GM21529 (cell line): ENCODE measurements around the gene FAM234B.
"Not testable (repeated sequence)": the region's sequence is repeated elsewhere in the genome, so short reads cannot be mapped to it uniquely, and the experiment has no call there.

Experiments
- ATAC-seq: cut with Tn5 transposase; IDR thresholded peaks from one replicate; pipeline ENCODE4 v1.9.1; 2021; ENCODE audit not compliant: unreplicated experiment

Gene FAM234B

DNA sequence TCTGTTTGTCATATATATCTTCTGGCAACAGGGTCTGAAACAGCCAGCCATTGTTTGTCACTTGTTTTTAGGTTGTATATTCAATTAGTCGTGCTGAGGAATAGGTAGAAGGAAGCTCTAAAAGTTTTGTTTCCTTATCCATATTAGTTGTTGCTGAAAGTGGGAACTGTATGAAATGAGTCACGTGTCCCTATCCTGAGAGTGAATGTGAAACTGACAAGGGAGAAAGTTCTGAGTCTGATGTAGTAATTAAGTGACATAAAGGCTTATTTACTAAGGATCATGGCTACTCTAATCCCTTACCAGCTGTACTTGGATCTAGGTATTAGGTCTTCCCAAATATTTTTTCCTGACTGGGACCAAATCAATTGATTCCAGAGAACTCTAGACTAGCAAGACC lies 16.4 kb downstream of the FAM234B start:
- ATAC-seq, result no peak

- no peak for ATAC-seq
These were observed 17.2 kb downstream of the FAM234B start for GRCh38 chr12:13061377-13061776.

DNA sequence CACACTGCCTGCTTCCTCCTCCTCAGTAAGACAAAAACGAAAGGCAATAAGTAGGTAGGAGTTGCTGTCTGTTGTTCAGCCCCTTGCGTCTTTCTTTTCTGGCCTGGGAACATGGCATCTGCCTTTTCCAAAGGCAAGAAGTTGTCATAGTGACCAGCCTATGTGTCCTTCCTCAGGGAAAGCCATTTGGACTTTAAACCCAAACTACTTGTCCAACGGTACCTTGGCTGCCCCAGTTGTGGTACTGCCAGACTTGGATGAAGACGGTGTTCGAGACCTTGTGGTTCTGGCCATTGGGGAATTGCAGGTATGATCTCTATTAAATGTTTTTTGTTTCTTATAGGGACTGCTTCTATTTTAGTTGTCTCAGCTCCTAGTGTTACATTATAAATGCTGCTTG lies 18.5 kb downstream of the FAM234B start:
- ATAC-seq, result no peak

DNA sequence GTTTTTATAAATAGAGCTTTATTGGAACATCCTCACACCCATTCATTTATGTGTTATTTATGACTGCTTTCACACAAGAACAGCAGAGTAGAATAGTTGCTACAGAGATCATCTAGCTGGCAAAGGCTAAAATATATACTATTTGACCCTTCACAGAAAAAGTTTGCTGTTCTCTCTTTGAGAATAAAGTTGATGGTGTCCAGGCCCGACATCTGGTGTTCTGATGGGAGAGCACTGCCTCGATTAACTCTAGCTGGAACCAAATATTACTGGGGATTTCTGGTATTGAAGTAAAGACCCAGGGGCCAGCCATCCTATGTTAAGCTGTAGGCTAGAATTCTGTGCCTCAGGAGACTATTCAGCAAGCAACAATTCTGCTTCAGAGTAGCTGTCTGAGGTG lies 21.8 kb downstream of the FAM234B start:
- ATAC-seq, result no peak

- ATAC-seq, result no peak
These were observed 22.3 kb downstream of the FAM234B start for GRCh38 chr12:13066459-13066858.

DNA sequence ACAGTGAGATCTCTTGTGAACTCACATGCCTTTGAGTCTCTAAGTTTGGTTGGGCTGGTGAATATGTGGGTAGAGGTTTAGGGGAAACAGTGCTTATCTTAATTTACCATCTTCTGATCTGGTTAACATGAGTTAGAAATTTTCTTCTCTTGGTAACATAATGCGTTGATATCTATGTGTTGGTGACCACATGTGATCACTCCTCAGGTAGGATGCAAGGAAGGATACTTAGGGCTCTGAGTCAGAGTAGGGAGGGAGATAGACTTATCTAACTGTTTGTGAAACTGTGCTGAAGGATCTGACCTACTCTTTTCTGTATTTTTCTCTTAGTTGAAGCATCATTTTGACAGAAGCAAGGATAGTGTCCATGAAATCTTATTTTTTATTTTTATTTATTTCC lies 23.1 kb downstream of the FAM234B start:
- no peak for ATAC-seq

DNA sequence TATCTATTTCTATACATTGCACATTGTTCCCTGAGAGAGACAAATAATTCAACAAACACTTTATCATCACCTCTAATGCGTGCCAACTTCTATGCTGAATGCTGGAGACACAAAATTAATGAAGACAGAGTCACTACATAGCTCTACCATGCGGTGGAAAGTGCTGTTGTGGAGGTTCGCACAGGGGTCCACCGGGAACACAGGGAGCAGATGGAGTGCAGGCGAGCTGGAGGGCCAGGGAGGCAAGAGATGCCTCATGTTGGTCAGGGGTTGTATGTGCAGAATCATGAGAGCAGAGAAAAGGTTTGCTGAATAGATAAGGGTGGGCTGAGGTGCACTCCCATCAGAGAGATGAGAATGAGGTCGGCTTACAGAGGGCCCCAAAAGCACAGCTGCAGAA lies 25.2 kb downstream of the FAM234B start:
- ATAC-seq, result no peak

DNA sequence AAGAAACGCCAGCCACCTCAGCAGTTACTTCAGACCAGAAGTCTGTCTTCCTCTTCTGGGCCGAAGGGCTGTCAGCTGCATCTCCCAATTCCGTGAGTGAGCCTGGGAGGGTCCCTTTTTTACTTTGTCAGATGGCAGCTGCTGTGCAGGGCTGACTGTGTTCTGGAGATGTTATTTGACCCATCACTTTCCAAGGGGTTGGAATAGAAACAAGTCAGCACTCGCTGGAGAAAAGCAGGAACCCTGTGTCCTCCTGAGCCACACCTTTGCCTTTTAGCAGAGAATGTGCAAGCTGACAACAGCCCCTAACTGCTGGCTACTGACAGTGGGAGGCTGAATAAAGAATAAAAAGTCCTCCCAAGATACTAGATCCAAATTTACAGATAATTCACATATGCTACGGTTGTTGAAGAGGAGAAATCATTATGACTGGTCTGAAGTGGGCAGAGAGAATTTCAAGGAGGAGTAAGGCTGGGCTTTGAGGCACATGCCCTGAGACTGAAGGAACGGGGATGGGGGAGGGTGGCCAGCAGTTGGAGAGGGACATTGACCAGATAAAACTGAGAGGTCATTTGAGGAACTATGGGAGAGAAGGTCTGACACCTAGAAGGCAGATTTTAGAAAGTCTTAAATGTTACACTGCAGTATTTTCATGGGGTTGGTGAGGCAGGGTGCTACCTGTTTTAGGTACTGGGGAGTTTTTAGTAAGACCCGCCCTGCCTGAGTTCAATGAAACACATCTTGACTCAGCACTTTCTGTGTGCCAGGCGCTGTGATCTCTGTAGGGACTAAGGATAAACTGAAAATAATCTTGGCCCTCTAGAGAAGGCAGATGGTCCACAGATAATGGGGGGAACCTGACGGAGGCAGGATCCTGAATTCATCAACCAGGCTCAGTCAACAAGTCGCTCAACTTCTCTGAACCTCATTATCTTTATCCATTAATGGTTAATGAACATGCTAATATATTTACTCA lies 27.4 kb downstream of the FAM234B start:
- no peak for ATAC-seq

GRCh38 chr12:13073173-13073572 lies 29.0 kb downstream of the FAM234B start:
- ATAC-seq, result no peak

GRCh38 chr12:13074396-13075117 lies 30.4 kb downstream of the FAM234B start:
- ATAC-seq, result no peak

DNA sequence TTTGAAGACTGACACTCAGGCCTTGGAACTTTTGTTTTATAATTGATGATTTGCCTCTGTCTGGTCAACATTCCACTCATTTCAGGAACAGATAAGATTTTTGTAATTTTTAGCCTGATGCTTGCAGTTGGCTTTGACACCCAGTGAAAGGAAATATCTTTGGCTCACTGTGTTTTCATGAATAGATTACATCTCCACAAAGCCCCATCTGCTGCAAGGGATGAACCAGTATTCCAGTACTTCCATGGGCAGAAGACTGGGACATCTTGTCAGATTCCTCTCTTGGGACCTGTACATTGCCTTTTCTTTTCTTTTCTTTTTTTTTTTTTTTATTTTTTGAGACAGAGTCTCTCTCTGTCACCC lies 30.9 kb downstream of the FAM234B start:
- ATAC-seq, result no peak

DNA sequence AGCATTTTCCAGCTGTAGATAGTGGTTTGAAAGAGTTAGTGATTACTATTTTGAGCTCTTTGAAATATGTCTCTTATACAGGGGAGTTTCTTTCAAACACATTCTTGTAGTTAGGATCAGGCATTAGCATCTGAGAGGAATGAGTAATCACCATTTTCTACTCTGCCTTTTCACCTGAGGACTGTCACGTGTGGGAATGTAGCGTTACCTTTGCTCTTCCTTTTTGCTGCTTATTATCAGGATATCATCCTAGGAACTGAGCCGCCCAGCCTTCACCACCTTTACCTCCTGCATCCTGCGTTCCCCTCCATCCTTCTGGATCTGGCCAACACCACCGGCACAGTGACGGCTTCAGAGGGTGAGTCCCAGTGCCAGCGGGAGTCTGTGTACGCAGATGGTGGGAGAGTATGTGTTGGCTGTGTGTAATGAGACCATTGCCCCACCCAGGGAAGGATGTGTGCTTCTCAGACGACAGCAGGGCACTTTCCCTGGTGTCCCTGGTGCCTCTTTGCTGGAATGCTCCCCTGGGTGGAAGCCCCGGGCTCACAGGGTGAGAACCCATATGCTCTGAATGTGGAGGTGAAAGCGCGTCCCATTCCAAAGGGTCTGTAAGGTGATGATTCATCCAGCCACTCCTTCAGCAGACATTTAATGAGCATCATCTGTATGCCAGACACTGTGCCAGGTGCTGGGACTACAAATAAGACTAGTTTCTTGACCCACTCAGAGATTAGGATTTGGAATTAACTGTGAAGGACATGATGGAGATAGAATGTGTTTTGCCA lies 31.8 kb downstream of the FAM234B start:
- ATAC-seq, result no peak

DNA sequence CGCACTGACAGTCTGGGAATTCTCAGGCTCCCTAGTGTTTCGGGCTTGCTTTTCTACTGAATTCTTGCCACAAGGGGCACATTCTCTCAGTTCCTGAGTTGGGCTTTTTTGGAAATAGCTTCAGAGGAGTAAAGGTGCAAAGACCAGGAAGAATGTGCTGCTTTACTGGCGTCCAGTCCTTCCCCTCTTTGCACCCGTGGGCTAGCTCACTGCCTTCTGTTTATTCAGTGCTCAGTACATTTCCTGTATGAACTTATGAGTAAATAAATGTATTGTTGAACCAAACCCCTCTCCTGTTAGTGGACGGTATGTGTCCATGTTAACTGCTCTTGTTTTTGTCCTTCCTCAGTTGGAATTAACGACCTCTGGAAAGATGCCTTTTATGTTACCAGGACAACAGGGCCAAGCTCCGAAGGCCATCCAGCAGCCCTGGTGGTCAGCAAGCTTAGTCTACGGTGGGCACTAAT lies 35.3 kb downstream of the FAM234B start:
- no peak for ATAC-seq

DNA sequence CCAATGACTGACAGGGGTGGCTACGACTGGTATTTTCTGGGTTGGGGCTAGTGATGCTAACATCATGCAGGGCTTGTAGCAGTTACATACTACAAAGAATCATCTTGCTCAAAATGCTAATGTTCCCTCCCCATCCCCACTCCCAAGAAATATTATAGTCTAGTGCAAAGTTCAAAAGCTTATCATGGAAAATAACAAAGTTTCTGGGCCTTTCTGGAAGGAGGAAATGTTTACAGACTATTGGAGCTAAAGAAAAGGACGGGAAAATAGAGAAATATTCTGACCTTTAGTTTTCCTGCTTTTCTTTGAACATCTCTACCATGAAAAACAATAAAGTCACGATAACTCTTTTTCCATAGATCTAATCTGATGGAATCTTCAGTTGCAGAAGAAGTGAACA lies 36.1 kb downstream of the FAM234B start:
- no peak for ATAC-seq

GRCh38 chr12:13082861-13083260 lies 38.7 kb downstream of the FAM234B start:
- no peak for ATAC-seq

GRCh38 chr12:13083638-13084037 lies 39.5 kb downstream of the FAM234B start:
- ATAC-seq, result not testable (repeated sequence)

DNA sequence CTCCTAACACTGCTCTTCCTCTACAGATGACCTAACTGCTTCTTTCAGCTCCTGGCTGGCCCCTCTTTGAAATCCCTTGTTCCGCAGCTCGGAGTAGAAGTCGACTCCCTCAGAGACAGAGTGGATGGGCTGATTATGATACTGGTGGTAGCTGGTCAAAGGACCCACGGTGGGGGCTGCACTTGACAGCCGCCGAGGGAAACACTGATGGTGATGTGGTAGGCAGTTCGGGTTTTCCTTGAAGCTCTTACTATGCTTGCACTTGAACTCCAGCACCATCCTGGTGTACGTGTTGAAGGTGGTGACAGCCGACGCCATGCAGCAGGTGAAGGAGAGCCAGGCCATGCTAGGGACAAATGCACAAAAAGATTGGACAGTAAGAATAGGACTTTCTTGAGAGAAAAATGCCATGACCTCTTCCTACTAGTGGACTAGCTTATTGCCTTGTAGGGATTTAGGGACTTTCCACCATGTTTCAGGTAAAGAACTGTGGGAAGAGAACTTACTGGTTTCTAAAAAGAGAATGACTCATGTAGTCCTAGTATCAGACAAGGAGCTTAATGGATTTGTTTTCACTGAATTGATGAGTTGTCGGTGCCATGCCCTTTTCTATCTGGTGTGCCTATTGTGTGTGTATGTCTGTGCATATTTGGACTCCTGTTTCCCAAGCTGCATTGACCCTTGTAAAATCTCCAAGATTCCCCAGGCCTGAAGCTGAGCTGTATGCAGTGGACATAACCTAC lies 40.9 kb downstream of the FAM234B start:
- ATAC-seq, result no peak

DNA sequence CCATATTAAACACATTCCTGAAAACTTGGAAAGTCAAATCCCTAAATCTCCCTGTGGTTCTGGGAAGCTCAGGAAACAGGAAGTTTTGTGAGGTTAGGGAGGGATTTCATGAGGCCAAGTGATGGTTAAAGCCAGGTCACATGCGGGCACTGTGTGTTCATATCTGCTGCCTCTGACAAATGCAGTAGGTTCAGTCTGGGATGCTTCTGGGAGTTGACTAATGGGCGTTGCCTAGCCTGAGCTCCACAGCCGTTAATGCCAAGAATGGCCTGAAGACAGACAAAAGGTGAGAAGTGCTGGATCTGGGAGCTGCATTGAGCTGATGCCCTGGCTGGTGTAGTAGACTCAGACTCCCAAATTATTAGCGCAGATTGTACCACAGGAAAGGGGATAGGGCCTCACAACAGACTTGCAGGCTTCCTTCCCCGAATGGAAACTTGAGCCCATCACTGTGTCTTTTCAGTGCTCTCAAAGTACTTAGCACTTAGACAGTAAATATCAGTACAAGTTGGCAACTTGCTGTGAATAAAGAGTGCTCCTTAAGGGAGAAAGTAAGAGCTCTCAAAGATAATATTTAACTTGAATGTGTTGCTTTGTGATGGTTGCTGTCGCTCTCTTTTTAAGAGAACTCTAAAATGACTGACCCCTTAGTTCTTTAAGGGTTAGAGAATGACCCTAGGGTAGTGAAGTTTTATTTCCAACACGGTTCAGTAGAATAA lies 41.9 kb downstream of the FAM234B start:
- ATAC-seq, result no peak

- no peak for ATAC-seq
These were observed 43.6 kb downstream of the FAM234B start for GRCh38 chr12:13087766-13088165.

GRCh38 chr12:13088496-13088895 lies 44.3 kb downstream of the FAM234B start:
- no peak for ATAC-seq
